ENCODE results near the gene TEDC1.

The TEDC1 gene

DNA sequence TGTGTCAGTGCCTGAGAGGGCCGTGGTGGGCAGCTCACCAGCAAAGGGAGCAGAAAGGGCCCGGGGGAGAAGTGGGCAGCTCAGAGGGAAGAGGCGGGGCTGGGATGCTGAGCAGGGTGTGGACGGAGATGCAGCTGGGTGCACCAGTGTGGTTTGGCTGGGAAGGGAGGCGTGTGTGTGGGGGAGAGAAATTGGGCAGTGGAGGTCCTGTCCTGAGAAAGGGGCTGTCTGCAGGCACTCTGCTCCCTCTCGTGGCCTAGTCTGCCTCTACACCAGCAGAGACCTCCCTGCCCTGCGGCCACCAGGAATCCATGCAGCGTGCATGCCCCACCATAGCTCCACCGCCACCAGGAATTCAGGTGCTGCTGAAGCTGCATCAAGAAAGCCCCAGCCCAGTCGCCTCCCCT is 41.7 kb downstream of the TEDC1 start:
- H3K4me1 ChIP-seq (ENCODE audit: control insufficient read depth, insufficient read depth, low read length) = no peaks in the 10 kb centered on the region
- POLR2A ChIA-PET = interaction anchor here (0.9 kb wide), 1 partner anchor 40 kb away, joined by 3 read pairs; no protein-coding TSS in a partner anchor
- CTCF ChIA-PET = interaction anchor here (0.7 to 3.5 kb wide), 7 partner anchors 12 to 843 kb away, joined by 3 to 15 read pairs (median 3); no protein-coding TSS in a partner anchor
- no peak overlapping the region for H3K4me3 ChIP-seq (ENCODE audit: low read depth, low read length)
- no peak overlapping the region for H3K27ac ChIP-seq (ENCODE audit: extremely low read depth, low read depth, low read length)
- H3K9me3 ChIP-seq (ENCODE audit: control insufficient read depth, insufficient read depth, low read depth, low read length) = no peaks in the 10 kb centered on the region
- peaks cover 0 to 24% of the 10 kb centered on the region in 2 experiments; a peak in 1 of 3 replicates for H3K36me3 ChIP-seq (ENCODE audit: control insufficient read depth in 2 of 2, insufficient read depth in 1 of 2, low read length in 2 of 2)
- no peak for TF ChIP-seq IKZF3 (tag by site-specific recombination; IDR thresholded peaks at IDR 0.05)
- TF ChIP-seq KLF10 (tag by site-specific recombination; IDR thresholded peaks at IDR 0.05) = peak; percentile 34; the same call in 1 of the 2 replicates
- TF ChIP-seq ZSCAN23 (tag by site-specific recombination; IDR thresholded peaks at IDR 0.05) = no peak
- TF ChIP-seq GLIS2 (tag by site-specific recombination; IDR thresholded peaks at IDR 0.05) = peak; percentile 63; the same call in 1 of the 2 replicates
- TF ChIP-seq, protein P1, sequence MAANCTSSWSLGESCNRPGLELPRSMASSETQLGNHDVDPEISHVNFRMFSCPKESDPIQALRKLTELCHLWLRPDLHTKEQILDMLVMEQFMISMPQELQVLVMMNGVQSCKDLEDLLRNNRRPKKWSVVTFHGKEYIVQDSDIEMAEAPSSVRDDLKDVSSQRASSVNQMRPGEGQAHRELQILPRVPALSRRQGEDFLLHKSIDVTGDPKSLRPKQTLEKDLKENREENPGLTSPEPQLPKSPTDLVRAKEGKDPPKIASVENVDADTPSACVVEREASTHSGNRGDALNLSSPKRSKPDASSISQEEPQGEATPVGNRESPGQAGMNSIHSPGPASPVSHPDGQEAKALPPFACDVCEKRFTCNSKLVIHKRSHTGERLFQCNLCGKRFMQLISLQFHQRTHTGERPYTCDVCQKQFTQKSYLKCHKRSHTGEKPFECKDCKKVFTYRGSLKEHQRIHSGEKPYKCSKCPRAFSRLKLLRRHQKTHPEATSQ (tag by site-specific recombination; IDR thresholded peaks at IDR 0.05) = no peak
- TF ChIP-seq OSR2 (tag by site-specific recombination; IDR thresholded peaks at IDR 0.05) = no peak
- no peak for TF ChIP-seq SP3 (tag by site-specific recombination; IDR thresholded peaks at IDR 0.05)
- peak; percentile 87 for TF ChIP-seq KLF1 (tag by site-specific recombination; IDR thresholded peaks at IDR 0.05)
- TF ChIP-seq ZFP3 (tag by site-specific recombination; IDR thresholded peaks at IDR 0.05; ENCODE audit: low read depth) = no peak
- TF ChIP-seq ZNF792 (tag by site-specific recombination; IDR thresholded peaks at IDR 0.05) = no peak
- TF ChIP-seq ZBTB1 (tag by site-specific recombination; IDR thresholded peaks at IDR 0.05) = no peak
- no peak for TF ChIP-seq ZNF366 (tag by site-specific recombination; conservative IDR thresholded peaks at IDR 0.05)
- no peak for TF ChIP-seq YY1 (tag by site-specific recombination; IDR thresholded peaks at IDR 0.05)
- TF ChIP-seq, protein P2, sequence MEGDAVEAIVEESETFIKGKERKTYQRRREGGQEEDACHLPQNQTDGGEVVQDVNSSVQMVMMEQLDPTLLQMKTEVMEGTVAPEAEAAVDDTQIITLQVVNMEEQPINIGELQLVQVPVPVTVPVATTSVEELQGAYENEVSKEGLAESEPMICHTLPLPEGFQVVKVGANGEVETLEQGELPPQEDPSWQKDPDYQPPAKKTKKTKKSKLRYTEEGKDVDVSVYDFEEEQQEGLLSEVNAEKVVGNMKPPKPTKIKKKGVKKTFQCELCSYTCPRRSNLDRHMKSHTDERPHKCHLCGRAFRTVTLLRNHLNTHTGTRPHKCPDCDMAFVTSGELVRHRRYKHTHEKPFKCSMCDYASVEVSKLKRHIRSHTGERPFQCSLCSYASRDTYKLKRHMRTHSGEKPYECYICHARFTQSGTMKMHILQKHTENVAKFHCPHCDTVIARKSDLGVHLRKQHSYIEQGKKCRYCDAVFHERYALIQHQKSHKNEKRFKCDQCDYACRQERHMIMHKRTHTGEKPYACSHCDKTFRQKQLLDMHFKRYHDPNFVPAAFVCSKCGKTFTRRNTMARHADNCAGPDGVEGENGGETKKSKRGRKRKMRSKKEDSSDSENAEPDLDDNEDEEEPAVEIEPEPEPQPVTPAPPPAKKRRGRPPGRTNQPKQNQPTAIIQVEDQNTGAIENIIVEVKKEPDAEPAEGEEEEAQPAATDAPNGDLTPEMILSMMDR (tag by site-specific recombination; IDR thresholded peaks at IDR 0.05) = peak; percentile 82
- TF ChIP-seq ZNF548 (tag by site-specific recombination; IDR thresholded peaks at IDR 0.05) = peak; percentile 84
- TF ChIP-seq ZNF776 (tag by site-specific recombination; IDR thresholded peaks at IDR 0.05; ENCODE audit: borderline replicate concordance) = no peak
- TF ChIP-seq ZNF549 (tag by site-specific recombination; IDR thresholded peaks at IDR 0.05) = no peak
- TF ChIP-seq ZNF704 (tag by site-specific recombination; IDR thresholded peaks at IDR 0.05) = no peak
- TF ChIP-seq GFI1B (tag by site-specific recombination; IDR thresholded peaks at IDR 0.05) = no peak
- TF ChIP-seq ZNF843 (tag by site-specific recombination; IDR thresholded peaks at IDR 0.05) = no peak
- TF ChIP-seq, protein P3, sequence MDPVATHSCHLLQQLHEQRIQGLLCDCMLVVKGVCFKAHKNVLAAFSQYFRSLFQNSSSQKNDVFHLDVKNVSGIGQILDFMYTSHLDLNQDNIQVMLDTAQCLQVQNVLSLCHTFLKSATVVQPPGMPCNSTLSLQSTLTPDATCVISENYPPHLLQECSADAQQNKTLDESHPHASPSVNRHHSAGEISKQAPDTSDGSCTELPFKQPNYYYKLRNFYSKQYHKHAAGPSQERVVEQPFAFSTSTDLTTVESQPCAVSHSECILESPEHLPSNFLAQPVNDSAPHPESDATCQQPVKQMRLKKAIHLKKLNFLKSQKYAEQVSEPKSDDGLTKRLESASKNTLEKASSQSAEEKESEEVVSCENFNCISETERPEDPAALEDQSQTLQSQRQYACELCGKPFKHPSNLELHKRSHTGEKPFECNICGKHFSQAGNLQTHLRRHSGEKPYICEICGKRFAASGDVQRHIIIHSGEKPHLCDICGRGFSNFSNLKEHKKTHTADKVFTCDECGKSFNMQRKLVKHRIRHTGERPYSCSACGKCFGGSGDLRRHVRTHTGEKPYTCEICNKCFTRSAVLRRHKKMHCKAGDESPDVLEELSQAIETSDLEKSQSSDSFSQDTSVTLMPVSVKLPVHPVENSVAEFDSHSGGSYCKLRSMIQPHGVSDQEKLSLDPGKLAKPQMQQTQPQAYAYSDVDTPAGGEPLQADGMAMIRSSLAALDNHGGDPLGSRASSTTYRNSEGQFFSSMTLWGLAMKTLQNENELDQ (tag by site-specific recombination; IDR thresholded peaks at IDR 0.05; ENCODE audit: low read depth) = no peak
- no peak for TF ChIP-seq ZNF48 (tag by site-specific recombination; IDR thresholded peaks at IDR 0.05)
- TF ChIP-seq AEBP2 (tag by site-specific recombination; IDR thresholded peaks at IDR 0.05; ENCODE audit: borderline replicate concordance) = no peak
- no peak for TF ChIP-seq ZNF138 (tag by site-specific recombination; IDR thresholded peaks at IDR 0.05; ENCODE audit: borderline replicate concordance)
- TF ChIP-seq ZNF76 (tag by site-specific recombination; IDR thresholded peaks at IDR 0.05; ENCODE audit: borderline replicate concordance, low read depth) = no peak
- TF ChIP-seq, protein P4, sequence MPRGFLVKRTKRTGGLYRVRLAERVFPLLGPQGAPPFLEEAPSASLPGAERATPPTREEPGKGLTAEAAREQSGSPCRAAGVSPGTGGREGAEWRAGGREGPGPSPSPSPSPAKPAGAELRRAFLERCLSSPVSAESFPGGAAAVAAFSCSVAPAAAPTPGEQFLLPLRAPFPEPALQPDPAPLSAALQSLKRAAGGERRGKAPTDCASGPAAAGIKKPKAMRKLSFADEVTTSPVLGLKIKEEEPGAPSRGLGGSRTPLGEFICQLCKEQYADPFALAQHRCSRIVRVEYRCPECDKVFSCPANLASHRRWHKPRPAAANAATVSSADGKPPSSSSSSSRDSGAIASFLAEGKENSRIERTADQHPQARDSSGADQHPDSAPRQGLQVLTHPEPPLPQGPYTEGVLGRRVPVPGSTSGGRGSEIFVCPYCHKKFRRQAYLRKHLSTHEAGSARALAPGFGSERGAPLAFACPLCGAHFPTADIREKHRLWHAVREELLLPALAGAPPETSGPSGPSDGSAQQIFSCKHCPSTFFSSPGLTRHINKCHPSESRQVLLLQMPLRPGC (tag by site-specific recombination; IDR thresholded peaks at IDR 0.05) = no peak
- TF ChIP-seq ZNF248 (tag by site-specific recombination; IDR thresholded peaks at IDR 0.05) = no peak
- TF ChIP-seq ZNF114 (tag by site-specific recombination; IDR thresholded peaks at IDR 0.05) = no peak
